OCI-LY1 (cell line): ENCODE measurements around the gene LRFN4.

ENCODE experiments used
- H2AFZ ChIP-seq: fragments of 200-600 bp; sonication (generic), shearing (Covaris generic); 2 replicates; pipeline ENCODE4 v1.6.0; 2014; ENCODE audit warnings: antibody characterized with exemption, mild to moderate bottlenecking, low read length
- H3F3A ChIP-seq: fragments of 200-600 bp; sonication (generic), shearing (Covaris generic); 2 replicates; pipeline ENCODE4 v1.6.0; 2014; ENCODE audit warnings: mild to moderate bottlenecking, antibody characterized with exemption, low read length, moderate library complexity; ENCODE audit not compliant: insufficient read depth
- H3K27ac ChIP-seq: fragments of 200-600 bp; sonication (generic); 2 replicates; pipeline ENCODE4 v1.5.1; 2014; ENCODE audit warnings: low read length, mixed run types, mild to moderate bottlenecking, low read depth; ENCODE audit not compliant: poor library complexity, severe bottlenecking
- H3K27me3 ChIP-seq: fragments of 200-600 bp; sonication (generic); 2 replicates; pipeline ENCODE4 v1.6.0; 2014; ENCODE audit warnings: antibody characterized with exemption, mild to moderate bottlenecking, low read length, moderate library complexity; ENCODE audit not compliant: insufficient read depth
- H3K36me3 ChIP-seq: fragments of 200-600 bp; sonication (generic); 2 replicates; pipeline ENCODE4 v1.6.1; 2014; ENCODE audit warnings: mild to moderate bottlenecking, antibody characterized with exemption, low read length, moderate library complexity, mixed read lengths; ENCODE audit not compliant: insufficient read depth
- H3K4me1 ChIP-seq: fragments of 200-600 bp; sonication (generic); 2 replicates; pipeline ENCODE4 v1.5.1; 2014; ENCODE audit warnings: mild to moderate bottlenecking, low read length, moderate library complexity; ENCODE audit not compliant: insufficient read depth, severe bottlenecking
- H3K4me2 ChIP-seq: fragments of 200-600 bp; sonication (generic), shearing (Covaris generic); 2 replicates; pipeline ENCODE4 v1.6.1; 2014; ENCODE audit warnings: low read length
- H3K4me3 ChIP-seq: fragments of 200-600 bp; sonication (generic); 2 replicates; pipeline ENCODE4 v1.5.1; 2014; ENCODE audit warnings: low read length, low read depth, mild to moderate bottlenecking, mixed read lengths; ENCODE audit not compliant: poor library complexity, severe bottlenecking
- H3K79me2 ChIP-seq: fragments of 200-600 bp; shearing (Covaris generic); 2 replicates; pipeline ENCODE4 v1.6.1; 2016; ENCODE audit warnings: mixed run types, low read length, mixed read lengths; ENCODE audit not compliant: insufficient read depth
- H3K9ac ChIP-seq: fragments of 200-600 bp; sonication (generic), shearing (Covaris generic); 2 replicates; pipeline ENCODE4 v1.6.1; 2014; ENCODE audit warnings: mild to moderate bottlenecking, low read length, mixed read lengths
- H3K9me2 ChIP-seq: fragments of 200-600 bp; sonication (generic), shearing (Covaris generic); 2 replicates; pipeline ENCODE4 v1.6.1; 2014; ENCODE audit warnings: low read depth, mild to moderate bottlenecking, low read length, mixed read lengths
- H3K9me3 ChIP-seq: fragments of 200-600 bp; shearing (Covaris generic); 2 replicates; pipeline ENCODE4 v1.6.1; 2014; ENCODE audit warnings: low read length, mixed read lengths
- H4K20me1 ChIP-seq: fragments of 200-600 bp; sonication (generic), shearing (Covaris generic); 2 replicates; pipeline ENCODE4 v1.6.0; 2016; ENCODE audit warnings: mild to moderate bottlenecking, low read length; ENCODE audit not compliant: insufficient read depth
- EZH2 ChIP-seq: fragments of 200-600 bp; sonication (generic), shearing (Covaris generic); IDR thresholded peaks from 2 replicates; pipeline ENCODE4 v1.8.0; 2017; ENCODE audit warnings: borderline replicate concordance, mixed run types, mild to moderate bottlenecking, antibody characterized with exemption, low read length, moderate library complexity, mixed read lengths
- TF ChIP-seq, protein P1 (sequence below): fragments of 200-600 bp; sonication (generic), shearing (Covaris generic); IDR thresholded peaks from 2 replicates; pipeline ENCODE4 v1.5.1; 2017; ENCODE audit warnings: mild to moderate bottlenecking, antibody characterized with exemption, low read length, moderate library complexity, mixed read lengths

Gene LRFN4

DNA sequence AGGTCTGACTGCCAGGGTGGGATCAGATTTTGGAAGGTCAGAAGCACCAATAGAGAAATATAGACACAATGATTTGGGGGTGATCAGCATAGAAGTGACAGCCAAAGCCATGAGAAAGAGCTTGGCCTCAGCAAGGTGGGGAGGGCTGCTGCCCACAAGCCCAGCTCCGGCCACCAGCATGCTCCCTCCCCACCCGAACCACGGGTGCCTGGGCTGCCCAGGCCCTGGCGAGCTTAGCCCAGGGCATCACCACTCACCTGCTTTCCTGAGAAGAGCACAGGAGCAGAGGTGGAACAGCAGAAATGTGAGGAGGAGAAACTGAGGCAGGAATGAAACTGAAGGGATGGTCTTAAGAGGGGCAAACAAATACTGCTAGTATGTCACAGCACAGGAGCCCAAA, 48.8 kb downstream of the LRFN4 start:
- H3K79me2 ChIP-seq: no peaks in the 10 kb centered on the region
- no peak overlapping the region for H3K4me3 ChIP-seq
- no peaks in the 10 kb centered on the region for H4K20me1 ChIP-seq

GRCh38 chr11:66906061-66906733, 49.3 kb downstream of the LRFN4 start:
- no peak overlapping the region for H3K9ac ChIP-seq
- H3K9me3 ChIP-seq: no peaks in the 10 kb centered on the region
- H3K36me3 ChIP-seq: no peaks in the 10 kb centered on the region
- no peak overlapping the region for H3K27ac ChIP-seq
- H2AFZ ChIP-seq: no peak overlapping the region
- H4K20me1 ChIP-seq: no peaks in the 10 kb centered on the region
- H3F3A ChIP-seq: no peaks in the 10 kb centered on the region
- H3K4me1 ChIP-seq: no peaks in the 10 kb centered on the region
- TF ChIP-seq, protein P1, sequence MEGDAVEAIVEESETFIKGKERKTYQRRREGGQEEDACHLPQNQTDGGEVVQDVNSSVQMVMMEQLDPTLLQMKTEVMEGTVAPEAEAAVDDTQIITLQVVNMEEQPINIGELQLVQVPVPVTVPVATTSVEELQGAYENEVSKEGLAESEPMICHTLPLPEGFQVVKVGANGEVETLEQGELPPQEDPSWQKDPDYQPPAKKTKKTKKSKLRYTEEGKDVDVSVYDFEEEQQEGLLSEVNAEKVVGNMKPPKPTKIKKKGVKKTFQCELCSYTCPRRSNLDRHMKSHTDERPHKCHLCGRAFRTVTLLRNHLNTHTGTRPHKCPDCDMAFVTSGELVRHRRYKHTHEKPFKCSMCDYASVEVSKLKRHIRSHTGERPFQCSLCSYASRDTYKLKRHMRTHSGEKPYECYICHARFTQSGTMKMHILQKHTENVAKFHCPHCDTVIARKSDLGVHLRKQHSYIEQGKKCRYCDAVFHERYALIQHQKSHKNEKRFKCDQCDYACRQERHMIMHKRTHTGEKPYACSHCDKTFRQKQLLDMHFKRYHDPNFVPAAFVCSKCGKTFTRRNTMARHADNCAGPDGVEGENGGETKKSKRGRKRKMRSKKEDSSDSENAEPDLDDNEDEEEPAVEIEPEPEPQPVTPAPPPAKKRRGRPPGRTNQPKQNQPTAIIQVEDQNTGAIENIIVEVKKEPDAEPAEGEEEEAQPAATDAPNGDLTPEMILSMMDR: no peak
- no peak for TF ChIP-seq EZH2
- H3K27me3 ChIP-seq: peaks cover 7% of the 10 kb centered on the region; the same call in 1 of the 2 replicates
- H3K4me3 ChIP-seq: no peak overlapping the region
- H3K79me2 ChIP-seq: no peaks in the 10 kb centered on the region
- H3K9me2 ChIP-seq: no peaks in the 10 kb centered on the region
- H3K4me2 ChIP-seq: no peak overlapping the region

More for the DNA sequence above, 48.8 kb downstream of the LRFN4 start:
- no peaks in the 10 kb centered on the region for H3K9me2 ChIP-seq
- no peak overlapping the region for H3K4me2 ChIP-seq
- no peaks in the 10 kb centered on the region for H3K4me1 ChIP-seq
- H3K27me3 ChIP-seq: peaks cover 7% of the 10 kb centered on the region; the same call in 1 of the 2 replicates
- no peaks in the 10 kb centered on the region for H3K36me3 ChIP-seq
- TF ChIP-seq EZH2: no peak
- TF ChIP-seq, protein P1: no peak
- no peak overlapping the region for H2AFZ ChIP-seq
- no peak overlapping the region for H3K9ac ChIP-seq
- no peak overlapping the region for H3K27ac ChIP-seq
- no peaks in the 10 kb centered on the region for H3K9me3 ChIP-seq
- no peaks in the 10 kb centered on the region for H3F3A ChIP-seq

DNA sequence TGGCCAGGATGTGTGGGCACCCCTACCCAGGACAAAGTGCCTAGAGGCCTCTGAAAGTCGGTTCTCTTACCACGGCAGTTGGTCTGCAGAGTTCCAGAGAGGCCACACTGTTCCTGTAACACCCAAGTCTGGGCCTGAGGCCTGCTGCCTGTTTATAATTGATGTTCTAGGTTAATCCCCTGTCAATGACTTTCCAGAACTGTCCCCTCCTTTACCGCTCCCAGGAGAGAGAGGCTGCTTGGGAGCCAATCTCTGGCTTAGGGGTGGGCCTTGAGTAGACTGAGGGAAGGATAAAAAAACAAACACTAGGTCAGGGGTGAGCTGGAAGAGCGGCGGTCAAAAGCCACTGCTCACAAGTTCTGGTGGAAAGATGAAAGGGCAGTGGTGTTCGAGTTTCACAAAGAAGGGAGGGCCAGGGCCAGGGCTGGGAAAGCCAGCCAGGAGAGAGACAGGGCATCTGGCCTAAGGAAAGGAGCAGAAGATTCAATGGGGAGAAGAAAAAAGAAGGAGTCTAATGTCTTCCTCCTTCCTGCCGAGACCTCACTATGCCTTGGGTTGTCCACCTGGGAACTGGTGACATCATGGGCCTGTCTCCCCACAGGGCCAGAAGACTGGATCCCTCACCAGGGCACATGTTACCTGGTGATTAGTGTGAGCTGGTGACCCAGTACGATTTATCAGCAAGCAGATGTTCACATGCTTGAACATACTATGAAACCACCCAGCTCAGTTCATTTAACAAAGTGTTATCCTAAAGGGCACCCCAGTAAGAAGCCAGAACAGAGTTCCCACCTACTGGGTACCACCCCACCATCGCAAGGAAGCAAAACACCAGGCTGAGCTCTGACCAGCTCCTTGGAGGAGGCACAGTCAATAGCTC, 51.1 kb downstream of the LRFN4 start:
- no peak overlapping the region for H3K27ac ChIP-seq
- H3K4me2 ChIP-seq: no peak overlapping the region
- no peak overlapping the region for H3K4me3 ChIP-seq
- no peaks in the 10 kb centered on the region for H3K4me1 ChIP-seq
- H3K79me2 ChIP-seq: no peaks in the 10 kb centered on the region
- no peak for TF ChIP-seq EZH2
- TF ChIP-seq, protein P1: no peak
- no peaks in the 10 kb centered on the region for H3F3A ChIP-seq
- no peak overlapping the region for H3K9ac ChIP-seq
- no peak overlapping the region for H2AFZ ChIP-seq
- no peaks in the 10 kb centered on the region for H4K20me1 ChIP-seq
- H3K9me3 ChIP-seq: no peaks in the 10 kb centered on the region
- H3K36me3 ChIP-seq: no peaks in the 10 kb centered on the region
- no peaks in the 10 kb centered on the region for H3K9me2 ChIP-seq
- peaks cover 7% of the 10 kb centered on the region; the same call in 1 of the 2 replicates for H3K27me3 ChIP-seq
